GM23248 (cell line): ENCODE measurements around the gene RIOK3.

ENCODE experiments used
- EZH2 ChIP-seq: fragments of 200-600 bp; sonication (generic); IDR thresholded peaks from 2 replicates; pipeline ENCODE4 v1.6.1; 2018; ENCODE audit warnings: antibody characterized with exemption, mild to moderate bottlenecking; ENCODE audit not compliant: insufficient read depth, poor library complexity, severe bottlenecking
- EZH2phosphoT487 ChIP-seq: fragments of 200-600 bp; sonication (generic); IDR thresholded peaks from 2 replicates; pipeline ENCODE4 v1.6.1; 2018; ENCODE audit warnings: antibody characterized with exemption, moderate library complexity, mild to moderate bottlenecking, low read depth; ENCODE audit not compliant: insufficient read depth

GRCh38 chr18:23438608-23439366, 14.3 kb upstream of the RIOK3 start:
- TF ChIP-seq EZH2phosphoT487 = no peak
- TF ChIP-seq EZH2 = no peak
